ENCODE data around the gene CACNA2D3. TPM values are rescaled to one million over a fixed set of nuclear protein-coding genes. Genes with fewer than 3 reads are reported as not detected.

Gene CACNA2D3
- total RNA-seq, 6 donors from 2014 or later: 2.9 to 16.8 (median 4.9) TPM

DNA sequence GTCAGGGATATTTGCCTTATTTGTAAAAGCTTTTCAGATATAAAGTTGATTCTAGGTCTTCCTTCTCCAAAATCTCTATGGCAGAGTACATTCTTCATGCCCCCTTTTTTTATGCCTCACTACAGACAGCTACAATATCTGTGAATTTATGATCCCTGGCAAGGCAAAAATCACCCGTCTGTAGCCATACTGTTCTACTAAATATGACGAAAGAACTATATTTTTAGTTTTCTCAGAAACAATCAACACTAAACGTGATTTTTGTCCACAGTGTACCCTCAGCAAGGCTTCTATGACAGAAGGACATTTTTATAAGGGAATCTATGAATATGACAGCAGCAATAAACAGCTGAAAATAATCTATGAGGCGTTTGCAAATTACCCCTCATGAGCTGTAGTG, 792.8 kb downstream of the CACNA2D3 start:
- WGBS, 2 donors: 37 to 49% methylated on average over 4 of the region's 4 CpGs
- Histone ChIP-seq H3K27ac (no peak overlapping the region), H3K4me1 (no peaks in the 10 kb centered on the region), H3K27me3 (no peaks in the 10 kb centered on the region), H3K36me3 (no peaks in the 10 kb centered on the region), H3K4me3 (no peak overlapping the region), H3K9me3 (no peaks in the 10 kb centered on the region)
- ATAC-seq (ENCODE audit: low FRiP score in 2 of 2): no peak
- TF ChIP-seq, protein P1, sequence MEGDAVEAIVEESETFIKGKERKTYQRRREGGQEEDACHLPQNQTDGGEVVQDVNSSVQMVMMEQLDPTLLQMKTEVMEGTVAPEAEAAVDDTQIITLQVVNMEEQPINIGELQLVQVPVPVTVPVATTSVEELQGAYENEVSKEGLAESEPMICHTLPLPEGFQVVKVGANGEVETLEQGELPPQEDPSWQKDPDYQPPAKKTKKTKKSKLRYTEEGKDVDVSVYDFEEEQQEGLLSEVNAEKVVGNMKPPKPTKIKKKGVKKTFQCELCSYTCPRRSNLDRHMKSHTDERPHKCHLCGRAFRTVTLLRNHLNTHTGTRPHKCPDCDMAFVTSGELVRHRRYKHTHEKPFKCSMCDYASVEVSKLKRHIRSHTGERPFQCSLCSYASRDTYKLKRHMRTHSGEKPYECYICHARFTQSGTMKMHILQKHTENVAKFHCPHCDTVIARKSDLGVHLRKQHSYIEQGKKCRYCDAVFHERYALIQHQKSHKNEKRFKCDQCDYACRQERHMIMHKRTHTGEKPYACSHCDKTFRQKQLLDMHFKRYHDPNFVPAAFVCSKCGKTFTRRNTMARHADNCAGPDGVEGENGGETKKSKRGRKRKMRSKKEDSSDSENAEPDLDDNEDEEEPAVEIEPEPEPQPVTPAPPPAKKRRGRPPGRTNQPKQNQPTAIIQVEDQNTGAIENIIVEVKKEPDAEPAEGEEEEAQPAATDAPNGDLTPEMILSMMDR (IDR thresholded peaks at IDR 0.05): no peak
- no peak for TF ChIP-seq EP300 (IDR thresholded peaks at IDR 0.05)
- no peak for TF ChIP-seq POLR2AphosphoS5 (IDR thresholded peaks at IDR 0.05)
- no peak for TF ChIP-seq POLR2A (IDR thresholded peaks at IDR 0.05)
- no peak for DNase-seq

GRCh38 chr3:54915976-54916375, 793.6 kb downstream of the CACNA2D3 start:
- H3K27ac ChIP-seq: no peak overlapping the region
- no peak for ATAC-seq (ENCODE audit: low FRiP score in 2 of 2)
- 72 to 77% methylated on average over 8 of the region's 8 CpGs for whole genome bisulfite sequencing, 2 donors
- DNase-seq: no peak
- H3K36me3 ChIP-seq: no peaks in the 10 kb centered on the region
- TF ChIP-seq POLR2A (IDR thresholded peaks at IDR 0.05) (no peak), POLR2AphosphoS5 (IDR thresholded peaks at IDR 0.05) (no peak), EP300 (IDR thresholded peaks at IDR 0.05) (no peak)
- TF ChIP-seq, protein P1 (IDR thresholded peaks at IDR 0.05): no peak
- no peaks in the 10 kb centered on the region for H3K4me1 ChIP-seq
- no peak overlapping the region for H3K4me3 ChIP-seq
- no peaks in the 10 kb centered on the region for H3K9me3 ChIP-seq
- H3K27me3 ChIP-seq: no peaks in the 10 kb centered on the region

GRCh38 chr3:54916732-54917131, 794.4 kb downstream of the CACNA2D3 start:
- Histone ChIP-seq H3K9me3 (no peaks in the 10 kb centered on the region), H3K36me3 (no peaks in the 10 kb centered on the region), H3K27me3 (no peaks in the 10 kb centered on the region), H3K27ac (no peak overlapping the region), H3K4me1 (no peaks in the 10 kb centered on the region), H3K4me3 (no peak overlapping the region)
- DNase-seq (no peak), ATAC-seq (ENCODE audit: low FRiP score in 2 of 2) (no peak)
- TF ChIP-seq EP300 (IDR thresholded peaks at IDR 0.05): no peak
- no peak for TF ChIP-seq POLR2A (IDR thresholded peaks at IDR 0.05)
- no peak for TF ChIP-seq POLR2AphosphoS5 (IDR thresholded peaks at IDR 0.05)
- TF ChIP-seq, protein P1 (IDR thresholded peaks at IDR 0.05): no peak

GRCh38 chr3:54917174-54917573, 794.8 kb downstream of the CACNA2D3 start:
- 92 to 98% methylated on average over 2 of the region's 2 CpGs for WGBS, 2 donors
- no peaks in the 10 kb centered on the region for H3K4me1 ChIP-seq

GRCh38 chr3:54917862-54918261, 795.5 kb downstream of the CACNA2D3 start:
- TF ChIP-seq, protein P1 (IDR thresholded peaks at IDR 0.05): no peak
- TF ChIP-seq EP300 (IDR thresholded peaks at IDR 0.05) (no peak), POLR2AphosphoS5 (IDR thresholded peaks at IDR 0.05) (no peak), POLR2A (IDR thresholded peaks at IDR 0.05) (no peak)
- 66 to 79% methylated on average over 4 of the region's 4 CpGs for WGBS, 2 donors
- ATAC-seq (ENCODE audit: low FRiP score in 2 of 2): no peak

More at GRCh38 chr3:54917174-54917573, 794.8 kb downstream of the CACNA2D3 start:
- ATAC-seq (ENCODE audit: low FRiP score in 2 of 2): no peak
- Histone ChIP-seq H3K27me3 (no peaks in the 10 kb centered on the region), H3K9me3 (no peaks in the 10 kb centered on the region), H3K27ac (no peak overlapping the region), H3K4me3 (no peak overlapping the region), H3K36me3 (no peaks in the 10 kb centered on the region)
- TF ChIP-seq POLR2A (IDR thresholded peaks at IDR 0.05): no peak
- TF ChIP-seq, protein P1 (IDR thresholded peaks at IDR 0.05): no peak
- no peak for TF ChIP-seq POLR2AphosphoS5 (IDR thresholded peaks at IDR 0.05)
- no peak for TF ChIP-seq EP300 (IDR thresholded peaks at IDR 0.05)
- DNase-seq: no peak

More at GRCh38 chr3:54917862-54918261, 795.5 kb downstream of the CACNA2D3 start:
- no peak for DNase-seq
- Histone ChIP-seq H3K4me3 (no peak overlapping the region), H3K27ac (no peak overlapping the region), H3K36me3 (no peaks in the 10 kb centered on the region), H3K27me3 (no peaks in the 10 kb centered on the region), H3K9me3 (no peaks in the 10 kb centered on the region), H3K4me1 (no peaks in the 10 kb centered on the region)

Measured in upper lobe of left lung (tissue), 6 donors.